Glutamatergic neuron (in vitro differentiated cells): ENCODE results near the gene SEPTIN11. TPM values are rescaled to one million over a fixed set of nuclear protein-coding genes. Genes with fewer than 3 reads are reported as not detected.

Experiments used
- DNase-seq: peaks from one replicate; pipeline ENCODE4 v3.0.0; 2022
- H3K27ac Mint-ChIP-seq: one replicate; pipeline ENCODE4 v1.8.0; 2020; ENCODE audit warnings: mild to moderate bottlenecking, mixed read lengths, inconsistent platforms; ENCODE audit not compliant: unreplicated experiment
- H3K27me3 Mint-ChIP-seq: one replicate; pipeline ENCODE4 v1.8.0; 2020; ENCODE audit warnings: mild to moderate bottlenecking, moderate library complexity, mixed read lengths, inconsistent platforms; ENCODE audit not compliant: unreplicated experiment
- H3K36me3 Mint-ChIP-seq: one replicate; pipeline ENCODE4 v1.8.0; 2020; ENCODE audit warnings: mild to moderate bottlenecking, mixed read lengths, inconsistent platforms; ENCODE audit not compliant: unreplicated experiment
- H3K4me1 Mint-ChIP-seq: one replicate; pipeline ENCODE4 v1.8.0; 2020; ENCODE audit warnings: mild to moderate bottlenecking, low read depth, mixed read lengths, inconsistent platforms; ENCODE audit not compliant: unreplicated experiment
- H3K4me3 Mint-ChIP-seq: one replicate; pipeline ENCODE4 v1.8.0; 2020; ENCODE audit warnings: mild to moderate bottlenecking, mixed read lengths, inconsistent platforms; ENCODE audit not compliant: unreplicated experiment
- H3K9me3 Mint-ChIP-seq: one replicate; pipeline ENCODE4 v1.8.0; 2020; ENCODE audit warnings: mild to moderate bottlenecking, moderate library complexity, mixed read lengths, inconsistent platforms; ENCODE audit not compliant: unreplicated experiment
- CTCF ChIP-seq: fragments of 200-600 bp; sonication (generic); IDR thresholded peaks from one replicate; pipeline ENCODE4 v1.5.0; 2021; ENCODE audit not compliant: partially characterized antibody, unreplicated experiment
- long read RNA-seq: library from polyadenylated mRNA; unstranded; transcript quantifications from one replicate; pipeline ENCODE4 v2.0.0, GENCODE V29; 2020; ENCODE audit not compliant: unreplicated experiment
- total RNA-seq: library from RNA; stranded (reverse); fragmentation: NEBNext Ultra II Directional; extraction: Animal tissue kit (Norgen Biotek cat#: 25700); gene quantifications from one replicate; pipeline ENCODE4 v1.2.1, GENCODE V29; 2021; ENCODE audit not compliant: unreplicated experiment

Gene SEPTIN11
- 422 TPM for total RNA-seq
- long read RNA-seq, full-length matches to known transcripts = 84 of 165 reads
- long read RNA-seq, partial matches to known transcripts = 52 of 165 reads
- long read RNA-seq, other reads (novel, unspliced or antisense) = 29 of 165 reads

GRCh38 chr4:76949276-76950051 lies at the start of gene SEPTIN11:
Gene SEPTIN11 (plus strand): TSS chr4:76949752. CDS start chr4:76949904, 152 bp downstream.
- no peak for TF ChIP-seq CTCF
- DNase-seq = peak; percentile 97
- peaks cover 23% of the 10 kb centered on the region for H3K4me1 Mint-ChIP-seq
- H3K27ac Mint-ChIP-seq = peak within 1 kb of the TSS; percentile 97
- no peaks in the 10 kb centered on the region for H3K36me3 Mint-ChIP-seq
- peak within 1 kb of the TSS; percentile 93 for H3K4me3 Mint-ChIP-seq
- peaks cover 8% of the 10 kb centered on the region for H3K27me3 Mint-ChIP-seq
- H3K9me3 Mint-ChIP-seq = peaks cover 15% of the 10 kb centered on the region

- H3K4me3 Mint-ChIP-seq = no peak overlapping the region
- H3K27me3 Mint-ChIP-seq = peaks cover 3% of the 10 kb centered on the region
- H3K27ac Mint-ChIP-seq = no peak overlapping the region
- H3K4me1 Mint-ChIP-seq = peaks cover 4% of the 10 kb centered on the region
- TF ChIP-seq CTCF = no peak
- H3K36me3 Mint-ChIP-seq = peaks cover 7% of the 10 kb centered on the region
- no peak for DNase-seq
- peaks cover 6% of the 10 kb centered on the region for H3K9me3 Mint-ChIP-seq
Observed at GRCh38 chr4:76902233-76902890, 47.2 kb upstream of the SEPTIN11 start.

- peaks cover 3% of the 10 kb centered on the region for H3K9me3 Mint-ChIP-seq
- H3K27ac Mint-ChIP-seq = no peak overlapping the region
- H3K4me3 Mint-ChIP-seq = no peak overlapping the region
- DNase-seq = no peak
- H3K36me3 Mint-ChIP-seq = peaks cover 13% of the 10 kb centered on the region
- no peaks in the 10 kb centered on the region for H3K27me3 Mint-ChIP-seq
- no peaks in the 10 kb centered on the region for H3K4me1 Mint-ChIP-seq
- no peak for TF ChIP-seq CTCF
Observed at GRCh38 chr4:76904646-76905190, 44.8 kb upstream of the SEPTIN11 start.

GRCh38 chr4:76905521-76905920 lies 44.0 kb upstream of the SEPTIN11 start:
- Mint-ChIP-seq H3K27me3 (no peaks in the 10 kb centered on the region), H3K27ac (no peak overlapping the region), H3K9me3 (peaks cover 3% of the 10 kb centered on the region), H3K4me1 (no peaks in the 10 kb centered on the region), H3K4me3 (no peak overlapping the region), H3K36me3 (peaks cover 13% of the 10 kb centered on the region)
- no peak for DNase-seq
- TF ChIP-seq CTCF = no peak
